Measurements from ENCODE around the gene DGKQ. TPM values are rescaled to one million over a fixed set of nuclear protein-coding genes. Genes with fewer than 3 reads are reported as not detected.

Gene DGKQ
- polyA plus RNA-seq, 1 of the 3 experiments (the other 2 are of a cell fraction) = 10.9 TPM

DNA sequence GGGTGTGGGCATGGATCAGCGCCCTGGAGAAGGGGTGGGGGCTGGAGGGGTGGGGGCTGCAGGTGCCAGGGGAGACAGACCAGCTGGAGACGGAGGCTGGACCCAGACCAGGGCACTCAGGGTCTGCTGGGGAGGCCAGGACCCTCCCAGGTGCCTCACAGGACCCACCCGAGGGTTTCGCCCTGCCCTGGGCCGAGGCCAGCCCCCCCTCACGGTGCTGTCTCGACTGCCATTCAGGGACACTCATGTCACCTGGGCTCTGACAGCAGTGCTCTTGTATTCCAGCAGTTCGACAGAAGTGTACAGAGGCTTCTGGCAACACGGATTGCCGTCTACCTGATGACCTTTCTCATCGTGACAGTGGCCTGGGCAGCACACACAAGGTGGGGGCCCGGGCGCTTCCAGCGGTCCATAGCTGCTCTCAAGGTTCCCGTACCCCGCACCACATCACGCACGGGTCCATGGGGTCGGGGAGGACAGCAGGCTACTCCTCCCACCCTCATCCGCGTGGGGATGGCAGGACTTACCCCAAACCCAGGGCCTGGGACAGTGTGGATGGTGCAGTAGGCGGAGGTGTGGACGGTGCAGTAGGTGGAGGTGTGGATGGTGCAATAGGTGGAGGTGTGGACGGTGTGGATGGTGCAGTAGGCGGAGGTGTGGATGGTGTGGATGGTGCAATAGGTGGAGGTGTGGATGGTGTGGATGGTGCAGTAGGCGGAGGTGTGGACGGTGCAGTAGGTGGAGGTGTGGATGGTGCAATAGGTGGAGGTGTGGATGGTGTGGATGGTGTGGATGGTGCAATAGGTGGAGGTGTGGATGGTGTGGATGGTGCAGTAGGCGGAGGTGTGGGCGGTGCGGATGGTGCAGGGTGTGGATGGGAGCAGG is 23.0 kb downstream of the DGKQ start:
- Histone ChIP-seq H3K36me3 (replicated peaks in 1 of 2; ENCODE audit: control insufficient read depth in 1 of 2, insufficient read depth in 2 of 2, low read length in 1 of 2) (no peaks in the 10 kb centered on the region), H3K9me2 (no peaks in the 10 kb centered on the region), H2AFZ (ENCODE audit: low read depth) (no peak overlapping the region), H3K27me3 (ENCODE audit: insufficient read depth) (no peaks in the 10 kb centered on the region), H3K4me1 (ENCODE audit: control insufficient read depth in 1 of 2, insufficient read depth in 2 of 2, low read depth in 1 of 2, low read length in 1 of 2) (no peaks in the 10 kb centered on the region), H3F3A (replicated peaks; ENCODE audit: insufficient read depth) (no peaks in the 10 kb centered on the region), H3K4me2 (no peak overlapping the region), H4K20me1 (ENCODE audit: insufficient read depth) (no peaks in the 10 kb centered on the region), H3K9me3 (no peaks in the 10 kb centered on the region), H3K9ac (no peak overlapping the region), H3K79me2 (ENCODE audit: insufficient read depth) (no peaks in the 10 kb centered on the region), H3K27ac (ENCODE audit: low read depth in 2 of 2, low read length in 1 of 2) (no peak overlapping the region), H3K4me3 (ENCODE audit: low read depth in 2 of 2, low read length in 1 of 2) (no peak overlapping the region)
- CTCF ChIA-PET = no interaction called here
- WGBS (ENCODE audit: low lambda C conversion rate) = 87% methylated on average over 19 of the region's 30 CpGs
- DNase-seq = peak; percentile 26
- POLR2A ChIA-PET = no interaction called here
- TF ChIP-seq, protein P1, sequence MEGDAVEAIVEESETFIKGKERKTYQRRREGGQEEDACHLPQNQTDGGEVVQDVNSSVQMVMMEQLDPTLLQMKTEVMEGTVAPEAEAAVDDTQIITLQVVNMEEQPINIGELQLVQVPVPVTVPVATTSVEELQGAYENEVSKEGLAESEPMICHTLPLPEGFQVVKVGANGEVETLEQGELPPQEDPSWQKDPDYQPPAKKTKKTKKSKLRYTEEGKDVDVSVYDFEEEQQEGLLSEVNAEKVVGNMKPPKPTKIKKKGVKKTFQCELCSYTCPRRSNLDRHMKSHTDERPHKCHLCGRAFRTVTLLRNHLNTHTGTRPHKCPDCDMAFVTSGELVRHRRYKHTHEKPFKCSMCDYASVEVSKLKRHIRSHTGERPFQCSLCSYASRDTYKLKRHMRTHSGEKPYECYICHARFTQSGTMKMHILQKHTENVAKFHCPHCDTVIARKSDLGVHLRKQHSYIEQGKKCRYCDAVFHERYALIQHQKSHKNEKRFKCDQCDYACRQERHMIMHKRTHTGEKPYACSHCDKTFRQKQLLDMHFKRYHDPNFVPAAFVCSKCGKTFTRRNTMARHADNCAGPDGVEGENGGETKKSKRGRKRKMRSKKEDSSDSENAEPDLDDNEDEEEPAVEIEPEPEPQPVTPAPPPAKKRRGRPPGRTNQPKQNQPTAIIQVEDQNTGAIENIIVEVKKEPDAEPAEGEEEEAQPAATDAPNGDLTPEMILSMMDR (IDR thresholded peaks at IDR 0.05) = no peak
- TF ChIP-seq RFX5 (IDR thresholded peaks at IDR 0.05; ENCODE audit: low read length) (no peak), RXRA (IDR thresholded peaks at IDR 0.05; ENCODE audit: borderline replicate concordance, low read depth) (no peak), FOXM1 (IDR thresholded peaks at IDR 0.05; ENCODE audit: low read depth) (no peak), FOSL2 (IDR thresholded peaks at IDR 0.05; ENCODE audit: borderline replicate concordance, low read depth) (no peak), SMC3 (IDR thresholded peaks at IDR 0.05; ENCODE audit: low read depth, low read length) (no peak), JUND (IDR thresholded peaks at IDR 0.05) (no peak)

DNA sequence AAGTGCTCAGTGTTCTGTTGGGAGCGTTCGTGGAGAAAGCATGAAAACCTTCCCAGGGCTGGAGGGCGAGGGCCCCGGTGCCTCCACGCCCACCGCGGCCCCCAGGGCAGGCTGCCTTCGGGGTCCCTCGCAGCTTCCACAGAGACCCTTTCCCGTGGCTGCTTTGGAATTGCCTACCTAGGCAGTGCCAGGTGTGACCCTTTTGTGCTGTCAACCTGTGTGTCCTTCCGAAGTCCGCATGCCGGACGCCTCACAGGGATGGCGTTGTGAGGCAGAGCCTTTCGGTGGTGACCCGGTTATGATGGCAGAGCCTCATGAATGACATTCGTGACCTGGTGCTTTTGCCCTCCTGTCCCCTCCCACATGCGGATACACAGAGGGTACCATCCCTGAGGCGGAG is 23.7 kb downstream of the DGKQ start:
- TF ChIP-seq RXRA (IDR thresholded peaks at IDR 0.05; ENCODE audit: borderline replicate concordance, low read depth) = no peak
- TF ChIP-seq NFIC (IDR thresholded peaks at IDR 0.05; ENCODE audit: borderline replicate concordance) = no peak
- TF ChIP-seq NRF1 (IDR thresholded peaks at IDR 0.05; ENCODE audit: low read depth, low read length) = no peak
- TF ChIP-seq, protein P1 (IDR thresholded peaks at IDR 0.05) = no peak
- TF ChIP-seq, protein P2, sequence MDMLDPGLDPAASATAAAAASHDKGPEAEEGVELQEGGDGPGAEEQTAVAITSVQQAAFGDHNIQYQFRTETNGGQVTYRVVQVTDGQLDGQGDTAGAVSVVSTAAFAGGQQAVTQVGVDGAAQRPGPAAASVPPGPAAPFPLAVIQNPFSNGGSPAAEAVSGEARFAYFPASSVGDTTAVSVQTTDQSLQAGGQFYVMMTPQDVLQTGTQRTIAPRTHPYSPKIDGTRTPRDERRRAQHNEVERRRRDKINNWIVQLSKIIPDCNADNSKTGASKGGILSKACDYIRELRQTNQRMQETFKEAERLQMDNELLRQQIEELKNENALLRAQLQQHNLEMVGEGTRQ (IDR thresholded peaks at IDR 0.05; ENCODE audit: borderline replicate concordance, low read depth, low read length) = no peak
- no peak for TF ChIP-seq TEAD4 (IDR thresholded peaks at IDR 0.05; ENCODE audit: borderline replicate concordance, insufficient read depth)
- TF ChIP-seq GATA2 (CRISPR knock-in tag; IDR thresholded peaks at IDR 0.05) = no peak
- no peak for TF ChIP-seq TCF12 (IDR thresholded peaks at IDR 0.05)
- TF ChIP-seq, protein P3, sequence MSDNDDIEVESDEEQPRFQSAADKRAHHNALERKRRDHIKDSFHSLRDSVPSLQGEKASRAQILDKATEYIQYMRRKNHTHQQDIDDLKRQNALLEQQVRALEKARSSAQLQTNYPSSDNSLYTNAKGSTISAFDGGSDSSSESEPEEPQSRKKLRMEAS (IDR thresholded peaks at IDR 0.05; ENCODE audit: low read depth) = no peak
- no peak for TF ChIP-seq FOSL2 (IDR thresholded peaks at IDR 0.05; ENCODE audit: borderline replicate concordance, low read depth)
- TF ChIP-seq, protein P4, sequence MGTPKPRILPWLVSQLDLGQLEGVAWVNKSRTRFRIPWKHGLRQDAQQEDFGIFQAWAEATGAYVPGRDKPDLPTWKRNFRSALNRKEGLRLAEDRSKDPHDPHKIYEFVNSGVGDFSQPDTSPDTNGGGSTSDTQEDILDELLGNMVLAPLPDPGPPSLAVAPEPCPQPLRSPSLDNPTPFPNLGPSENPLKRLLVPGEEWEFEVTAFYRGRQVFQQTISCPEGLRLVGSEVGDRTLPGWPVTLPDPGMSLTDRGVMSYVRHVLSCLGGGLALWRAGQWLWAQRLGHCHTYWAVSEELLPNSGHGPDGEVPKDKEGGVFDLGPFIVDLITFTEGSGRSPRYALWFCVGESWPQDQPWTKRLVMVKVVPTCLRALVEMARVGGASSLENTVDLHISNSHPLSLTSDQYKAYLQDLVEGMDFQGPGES (IDR thresholded peaks at IDR 0.05; ENCODE audit: low read depth, low read length) = no peak
- TF ChIP-seq RFX5 (IDR thresholded peaks at IDR 0.05; ENCODE audit: low read length) = no peak
- TF ChIP-seq JUND (IDR thresholded peaks at IDR 0.05) = no peak
- TF ChIP-seq MXI1 (IDR thresholded peaks at IDR 0.05; ENCODE audit: low read depth, low read length) = no peak
- TF ChIP-seq YY1 (IDR thresholded peaks at IDR 0.05; ENCODE audit: low read depth) = no peak
- no peak for TF ChIP-seq SIN3A (IDR thresholded peaks at IDR 0.05; ENCODE audit: borderline replicate concordance, low read depth, low read length)
- TF ChIP-seq TAF1 (IDR thresholded peaks at IDR 0.05; ENCODE audit: borderline replicate concordance, low read depth, low read length) = no peak
- TF ChIP-seq ELF1 (IDR thresholded peaks at IDR 0.05) = no peak
- ChIA-PET POLR2A (no interaction called here), CTCF (no interaction called here)
- Histone ChIP-seq H3K4me3 (ENCODE audit: low read depth in 2 of 2, low read length in 1 of 2) (no peak overlapping the region), H3F3A (replicated peaks; ENCODE audit: insufficient read depth) (no peaks in the 10 kb centered on the region), H3K36me3 (replicated peaks in 1 of 2; ENCODE audit: control insufficient read depth in 1 of 2, insufficient read depth in 2 of 2, low read length in 1 of 2) (no peaks in the 10 kb centered on the region), H3K79me2 (ENCODE audit: insufficient read depth) (no peaks in the 10 kb centered on the region), H3K9me2 (no peaks in the 10 kb centered on the region), H2AFZ (ENCODE audit: low read depth) (no peak overlapping the region), H3K27ac (ENCODE audit: low read depth in 2 of 2, low read length in 1 of 2) (no peak overlapping the region), H3K4me2 (no peak overlapping the region), H3K9ac (no peak overlapping the region), H3K9me3 (no peaks in the 10 kb centered on the region), H3K4me1 (ENCODE audit: control insufficient read depth in 1 of 2, insufficient read depth in 2 of 2, low read depth in 1 of 2, low read length in 1 of 2) (no peaks in the 10 kb centered on the region), H3K27me3 (ENCODE audit: insufficient read depth) (no peaks in the 10 kb centered on the region), H4K20me1 (ENCODE audit: insufficient read depth) (no peaks in the 10 kb centered on the region)
- WGBS (ENCODE audit: low lambda C conversion rate) = 85% methylated on average over 15 of the region's 20 CpGs
- DNase-seq = peak; percentile 10
